Fibroblast of peridontal ligament (primary cell): ENCODE measurements around the gene UBAC1.
"Not testable (repeated sequence)": the region's sequence is repeated elsewhere in the genome, so short reads cannot be mapped to it uniquely, and the experiment has no call there.

Experiments used
- DNase-seq: peaks from one replicate; pipeline ENCODE4 v3.0.0-alpha.2; 2010; ENCODE audit errors: extremely low read depth

UBAC1 gene

GRCh38 chr9:135960411-135961276 lies 529 bp downstream of the UBAC1 start:
- DNase-seq: no peak

GRCh38 chr9:135959814-135960213 lies 1.4 kb downstream of the UBAC1 start:
- DNase-seq: no peak

- DNase-seq: no peak
These were observed 2.7 kb downstream of the UBAC1 start for GRCh38 chr9:135958485-135958884.

- DNase-seq: no peak
These were observed 3.7 kb downstream of the UBAC1 start for GRCh38 chr9:135957431-135957830.

GRCh38 chr9:135956802-135957174 lies 4.4 kb downstream of the UBAC1 start:
- DNase-seq: no peak

GRCh38 chr9:135955934-135956801 lies 5.0 kb downstream of the UBAC1 start:
- DNase-seq: no peak

- DNase-seq: no peak
These were observed 8.4 kb downstream of the UBAC1 start for GRCh38 chr9:135952664-135953206.

- DNase-seq: no peak
These were observed 9.1 kb downstream of the UBAC1 start for GRCh38 chr9:135951889-135952663.

- DNase-seq: not testable (repeated sequence)
These were observed 9.9 kb downstream of the UBAC1 start for GRCh38 chr9:135951310-135951709.

GRCh38 chr9:135950841-135951240 lies 10.3 kb downstream of the UBAC1 start:
- not testable (repeated sequence) for DNase-seq

GRCh38 chr9:135950135-135950682 lies 11.0 kb downstream of the UBAC1 start:
- DNase-seq: no peak

- DNase-seq: no peak
These were observed 11.6 kb downstream of the UBAC1 start for GRCh38 chr9:135949501-135950134.

GRCh38 chr9:135948968-135949367 lies 12.2 kb downstream of the UBAC1 start:
- no peak for DNase-seq

- no peak for DNase-seq
These were observed 12.7 kb downstream of the UBAC1 start for GRCh38 chr9:135948446-135948845.

- no peak for DNase-seq
These were observed 13.6 kb downstream of the UBAC1 start for GRCh38 chr9:135947582-135947981.

- DNase-seq: not testable (repeated sequence)
These were observed 14.1 kb downstream of the UBAC1 start for GRCh38 chr9:135947105-135947504.

- DNase-seq: no peak
These were observed 14.7 kb downstream of the UBAC1 start for GRCh38 chr9:135946392-135946994.

GRCh38 chr9:135945969-135946368 lies 15.2 kb downstream of the UBAC1 start:
- DNase-seq: no peak

- no peak for DNase-seq
These were observed 16.5 kb downstream of the UBAC1 start for GRCh38 chr9:135944444-135945252.

- DNase-seq: not testable (repeated sequence)
These were observed 17.6 kb downstream of the UBAC1 start for GRCh38 chr9:135943604-135944003.
